Hematopoietic multipotent progenitor cell treated with erythropoietin and hydrocortisone succinate and interleukin-3 and kit ligand, for 15 days (in vitro differentiated cells): Measurements from ENCODE around the gene ELAVL3.
A peak's percentile ranks its signal among the peaks of the same experiment; 100 is the strongest.
"Not testable (repeated sequence)": the region's sequence is repeated elsewhere in the genome, so short reads cannot be mapped to it uniquely, and the experiment has no call there.

ENCODE experiments used
- DNase-seq: peaks from one replicate; pipeline ENCODE4 v3.0.0-alpha.2; 2015; ENCODE audit warnings: low spot score

The ELAVL3 gene

DNA sequence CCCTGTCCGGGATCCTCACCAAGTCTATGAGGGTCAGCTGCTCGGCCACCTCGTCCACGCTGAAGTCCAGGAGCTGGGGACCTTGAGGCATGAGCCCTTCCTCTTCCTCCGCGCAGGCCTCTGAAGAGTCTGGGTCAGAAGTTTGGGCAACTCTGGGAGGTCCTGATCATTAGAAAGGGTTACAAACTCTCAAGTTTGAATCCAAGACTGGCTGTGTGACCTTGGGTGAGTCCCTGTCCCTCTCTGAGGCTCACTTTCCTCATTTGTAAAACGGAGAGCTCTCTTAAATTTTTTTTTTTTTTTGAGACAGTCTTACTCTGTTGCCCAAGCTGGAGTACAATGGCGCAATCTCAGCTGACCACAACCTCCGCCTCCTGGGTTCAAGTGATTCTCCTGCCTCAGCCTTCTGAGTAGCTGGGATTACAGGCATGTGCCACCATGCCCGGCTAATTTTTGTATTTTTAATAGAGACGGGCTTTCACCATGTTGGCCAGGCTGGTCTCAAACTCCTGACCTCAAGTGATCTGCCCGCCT, 74.1 kb downstream of the ELAVL3 start:
- not testable (repeated sequence) for DNase-seq

- peak; percentile 41 for DNase-seq
Observed at GRCh38 chr19:11405846-11406643, 74.8 kb downstream of the ELAVL3 start.

DNA sequence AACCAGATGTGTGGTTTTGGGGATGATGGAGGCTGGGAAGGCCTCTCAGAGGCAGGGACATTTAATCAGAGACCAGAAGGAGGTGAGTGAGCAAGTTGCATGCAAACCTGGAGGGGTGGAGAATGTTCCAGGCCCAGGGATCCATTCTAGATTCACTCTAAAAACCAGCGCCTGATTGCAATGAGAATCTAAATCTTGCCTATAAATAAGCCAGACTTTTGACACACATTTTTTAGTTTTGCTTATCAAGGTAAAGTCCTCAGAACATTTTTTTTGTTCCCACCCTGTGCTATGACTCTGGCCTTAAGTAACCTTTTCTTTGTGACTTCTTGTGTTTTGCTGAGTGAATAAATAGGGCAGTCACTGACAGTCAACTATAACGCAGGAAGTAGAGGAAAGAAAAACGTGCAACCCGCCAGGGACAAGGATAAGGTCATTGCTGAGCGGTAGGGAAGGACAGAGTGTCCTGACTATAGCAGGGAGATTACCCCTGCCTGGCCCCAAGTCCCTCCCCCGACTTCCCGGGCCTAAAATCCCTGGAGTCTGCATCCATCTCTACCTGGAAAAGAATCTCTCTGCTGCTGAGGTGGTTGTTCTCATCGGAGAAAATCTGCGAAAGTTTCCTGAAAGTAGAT, 76.1 kb downstream of the ELAVL3 start:
- no peak for DNase-seq

DNA sequence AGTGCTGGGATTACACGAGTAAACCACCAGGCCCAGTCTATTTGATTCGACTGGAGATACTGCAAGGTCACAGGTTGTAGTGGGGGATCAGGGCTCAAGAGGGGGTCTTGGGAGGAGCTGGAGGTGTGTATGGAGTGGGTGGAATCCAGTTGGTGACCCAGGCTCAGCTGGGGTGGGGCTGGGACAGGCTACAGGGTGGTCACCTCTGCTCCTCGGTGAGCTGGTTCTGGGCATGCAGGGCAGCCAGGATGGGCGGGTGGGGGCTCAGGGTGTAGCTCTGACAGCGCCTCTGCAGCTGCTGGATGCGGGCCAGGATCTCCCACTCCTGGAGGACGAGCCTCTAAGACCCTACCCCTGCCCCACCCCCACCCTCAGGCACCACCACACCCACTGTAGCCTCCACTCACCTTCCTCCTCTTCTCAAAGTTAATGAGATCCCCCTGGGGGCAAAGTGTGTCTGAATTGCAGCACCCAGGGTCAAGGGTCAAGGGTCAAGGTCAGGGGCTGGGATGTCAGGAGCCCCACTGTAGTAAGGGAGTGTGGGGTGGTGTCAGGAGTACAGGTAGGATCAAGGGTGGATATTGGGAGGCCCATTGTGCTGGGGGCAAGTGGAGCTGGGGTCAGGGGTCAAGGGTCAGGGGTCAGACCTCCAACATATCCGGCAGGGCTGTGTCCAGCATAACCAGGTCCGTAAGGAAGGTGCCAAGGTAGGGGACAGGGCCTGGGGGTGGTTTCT, 78.9 kb downstream of the ELAVL3 start:
- DNase-seq, result no peak
